ENCODE results near the gene BCL2L2.

GRCh38 chr14:23355871-23356435 lies 49.3 kb downstream of the BCL2L2 start:
- no peak for TF ChIP-seq POLR2A (IDR thresholded peaks at IDR 0.05)
- TF ChIP-seq, protein P1, sequence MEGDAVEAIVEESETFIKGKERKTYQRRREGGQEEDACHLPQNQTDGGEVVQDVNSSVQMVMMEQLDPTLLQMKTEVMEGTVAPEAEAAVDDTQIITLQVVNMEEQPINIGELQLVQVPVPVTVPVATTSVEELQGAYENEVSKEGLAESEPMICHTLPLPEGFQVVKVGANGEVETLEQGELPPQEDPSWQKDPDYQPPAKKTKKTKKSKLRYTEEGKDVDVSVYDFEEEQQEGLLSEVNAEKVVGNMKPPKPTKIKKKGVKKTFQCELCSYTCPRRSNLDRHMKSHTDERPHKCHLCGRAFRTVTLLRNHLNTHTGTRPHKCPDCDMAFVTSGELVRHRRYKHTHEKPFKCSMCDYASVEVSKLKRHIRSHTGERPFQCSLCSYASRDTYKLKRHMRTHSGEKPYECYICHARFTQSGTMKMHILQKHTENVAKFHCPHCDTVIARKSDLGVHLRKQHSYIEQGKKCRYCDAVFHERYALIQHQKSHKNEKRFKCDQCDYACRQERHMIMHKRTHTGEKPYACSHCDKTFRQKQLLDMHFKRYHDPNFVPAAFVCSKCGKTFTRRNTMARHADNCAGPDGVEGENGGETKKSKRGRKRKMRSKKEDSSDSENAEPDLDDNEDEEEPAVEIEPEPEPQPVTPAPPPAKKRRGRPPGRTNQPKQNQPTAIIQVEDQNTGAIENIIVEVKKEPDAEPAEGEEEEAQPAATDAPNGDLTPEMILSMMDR (IDR thresholded peaks at IDR 0.05) = no peak
